Cardiac septum (tissue), 1 donor: ENCODE results near the gene ZNF697. TPM values are rescaled to one million over a fixed set of nuclear protein-coding genes. Genes with fewer than 3 reads are reported as not detected.
"Not testable (repeated sequence)": the region's sequence is repeated elsewhere in the genome, so short reads cannot be mapped to it uniquely, and the experiment has no call there.

Experiments used
- DNase-seq: peaks from one replicate; pipeline ENCODE4 v3.0.0-alpha.2; 2020; ENCODE audit warnings: low spot score
- intact Hi-C: fragments of 100-400 bp; cut with DNase I; formaldehyde crosslinking; loops from one replicate; pipeline ENCODE4 v1.14.0; 2022
- total RNA-seq: library from RNA; stranded (reverse); fragmentation: NEBNext Ultra II Directional; extraction: Animal tissue kit (Norgen Biotek cat#: 25700); gene quantifications from one replicate; pipeline ENCODE4 v1.2.1, GENCODE V29; 2021
- donor health status: DM: no; HTN: no; CAD: no.

ZNF697 gene
- total RNA-seq, 1 donor from 2014 or later, result 15.1 TPM

- intact Hi-C loops, result no loop called here
- DNase-seq, result no peak
Measured at GRCh38 chr1:119635811-119636390, 12.2 kb downstream of the ZNF697 start.

DNA sequence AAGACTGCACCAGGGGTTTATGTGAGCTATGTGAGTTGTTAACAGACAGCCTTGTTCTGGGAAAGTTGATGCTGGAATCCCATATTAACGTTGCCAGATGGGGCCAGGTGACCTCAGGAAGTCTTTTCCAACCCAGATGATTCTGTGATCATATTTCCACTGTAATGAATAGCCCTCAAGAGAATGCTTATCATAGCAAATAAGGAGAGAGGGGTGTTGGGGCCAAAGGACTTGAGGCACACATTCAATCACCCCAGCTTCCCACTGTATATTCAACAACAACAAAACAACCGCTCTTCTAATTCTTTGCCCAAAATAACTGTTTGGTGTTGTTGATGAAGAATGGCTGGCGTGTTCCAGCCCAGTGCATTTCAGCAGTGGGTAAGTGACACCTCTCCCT, 14.1 kb downstream of the ZNF697 start:
- DNase-seq, result no peak
- intact Hi-C loops, result no loop called here

- no peak for DNase-seq
- intact Hi-C loops, result no loop called here
Measured at GRCh38 chr1:119633575-119633974, 14.5 kb downstream of the ZNF697 start.

- intact Hi-C loops, result no loop called here
- no peak for DNase-seq
Measured at GRCh38 chr1:119632841-119633240, 15.2 kb downstream of the ZNF697 start.

GRCh38 chr1:119632103-119632490, 16.0 kb downstream of the ZNF697 start:
- intact Hi-C loops, result no loop called here
- DNase-seq, result peak; percentile 79

- peak; percentile 90 for DNase-seq
- intact Hi-C loops, result loop anchor here (1.0 kb wide), 1 partner anchor 17 kb away; the partner anchor contains the start of gene ZNF697
Measured at GRCh38 chr1:119631433-119632102, 16.5 kb downstream of the ZNF697 start.

- DNase-seq, result no peak
Measured at GRCh38 chr1:119631086-119631432, 17.0 kb downstream of the ZNF697 start.

GRCh38 chr1:119626841-119627240, 21.2 kb downstream of the ZNF697 start:
- DNase-seq, result no peak
- intact Hi-C loops, result no loop called here

More at GRCh38 chr1:119631086-119631432, 17.0 kb downstream of the ZNF697 start:
- intact Hi-C loops, result loop anchor here (1.0 kb wide), 1 partner anchor 17 kb away; the partner anchor contains the start of gene ZNF697

- intact Hi-C loops, result no loop called here
- no peak for DNase-seq
Measured at GRCh38 chr1:119626011-119626545, 22.0 kb downstream of the ZNF697 start.

DNA sequence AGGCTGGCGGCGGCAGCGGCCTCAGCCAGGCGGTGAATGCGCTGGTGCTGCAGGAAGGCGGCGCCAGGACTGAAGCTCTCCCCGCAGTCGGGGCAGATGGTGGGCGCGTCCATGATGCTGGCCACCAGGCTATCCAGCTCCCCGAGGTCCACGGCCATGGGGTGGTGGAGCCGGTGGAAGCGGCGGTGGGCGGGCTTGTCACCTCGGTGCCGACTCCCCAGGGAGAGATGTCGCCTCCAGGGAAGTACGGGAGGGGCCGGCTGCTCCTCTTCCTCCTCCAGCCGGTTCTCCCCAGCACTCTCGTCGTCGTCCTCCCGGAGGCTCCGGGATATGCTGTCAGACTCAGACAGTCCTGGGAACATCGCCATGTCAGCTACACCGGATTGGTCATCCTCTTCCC, 24.4 kb downstream of the ZNF697 start:
- DNase-seq, result no peak
- intact Hi-C loops, result no loop called here

DNA sequence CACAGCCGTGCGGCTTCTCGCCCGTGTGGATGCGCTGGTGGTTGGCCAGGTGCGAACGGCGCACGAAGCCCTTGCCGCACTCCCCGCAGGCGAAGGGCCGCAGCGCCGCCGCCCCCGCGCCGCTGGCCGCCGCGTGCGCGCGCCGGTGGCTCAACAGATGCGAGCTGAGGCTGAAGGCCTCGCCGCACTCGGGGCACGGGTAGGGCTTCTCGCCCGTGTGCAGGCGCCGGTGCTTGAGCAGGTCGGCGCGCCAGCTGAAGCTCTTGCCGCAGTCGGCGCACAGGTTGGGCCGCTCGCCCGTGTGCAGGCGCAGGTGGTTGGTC, 24.9 kb downstream of the ZNF697 start:
- DNase-seq, result no peak
- intact Hi-C loops, result no loop called here

GRCh38 chr1:119622311-119623192, 25.5 kb downstream of the ZNF697 start:
- DNase-seq, result no peak
- intact Hi-C loops, result no loop called here

GRCh38 chr1:119621705-119622104, 26.4 kb downstream of the ZNF697 start:
- intact Hi-C loops, result no loop called here
- no peak for DNase-seq

- no peak for DNase-seq
Measured at GRCh38 chr1:119617751-119618691, 30.0 kb downstream of the ZNF697 start.

DNA sequence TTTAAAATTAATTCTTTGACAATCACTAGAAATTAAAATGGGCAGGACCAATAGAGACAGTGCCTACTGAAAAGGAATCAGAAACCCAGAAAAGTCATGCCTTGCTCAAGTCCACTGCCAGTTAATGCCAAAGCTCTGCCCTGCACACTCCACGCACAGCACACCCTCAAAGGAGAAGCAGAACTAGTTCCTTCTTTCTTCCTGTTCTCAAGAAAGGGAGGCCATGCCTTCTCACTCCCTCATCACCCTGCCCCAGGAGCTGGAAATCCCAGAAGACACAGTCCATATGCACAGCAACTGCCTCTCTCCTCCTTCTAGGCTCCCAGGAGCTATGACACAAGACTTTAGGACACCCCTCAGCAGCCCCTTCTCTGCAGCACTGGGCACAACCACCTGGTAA, 31.3 kb downstream of the ZNF697 start:
- DNase-seq, intact Hi-C loops: not testable (repeated sequence)

More at GRCh38 chr1:119617751-119618691, 30.0 kb downstream of the ZNF697 start:
- intact Hi-C loops, result no loop called here

GRCh38 chr1:119615100-119615499, 33.0 kb downstream of the ZNF697 start:
- DNase-seq, intact Hi-C loops: not testable (repeated sequence)

DNA sequence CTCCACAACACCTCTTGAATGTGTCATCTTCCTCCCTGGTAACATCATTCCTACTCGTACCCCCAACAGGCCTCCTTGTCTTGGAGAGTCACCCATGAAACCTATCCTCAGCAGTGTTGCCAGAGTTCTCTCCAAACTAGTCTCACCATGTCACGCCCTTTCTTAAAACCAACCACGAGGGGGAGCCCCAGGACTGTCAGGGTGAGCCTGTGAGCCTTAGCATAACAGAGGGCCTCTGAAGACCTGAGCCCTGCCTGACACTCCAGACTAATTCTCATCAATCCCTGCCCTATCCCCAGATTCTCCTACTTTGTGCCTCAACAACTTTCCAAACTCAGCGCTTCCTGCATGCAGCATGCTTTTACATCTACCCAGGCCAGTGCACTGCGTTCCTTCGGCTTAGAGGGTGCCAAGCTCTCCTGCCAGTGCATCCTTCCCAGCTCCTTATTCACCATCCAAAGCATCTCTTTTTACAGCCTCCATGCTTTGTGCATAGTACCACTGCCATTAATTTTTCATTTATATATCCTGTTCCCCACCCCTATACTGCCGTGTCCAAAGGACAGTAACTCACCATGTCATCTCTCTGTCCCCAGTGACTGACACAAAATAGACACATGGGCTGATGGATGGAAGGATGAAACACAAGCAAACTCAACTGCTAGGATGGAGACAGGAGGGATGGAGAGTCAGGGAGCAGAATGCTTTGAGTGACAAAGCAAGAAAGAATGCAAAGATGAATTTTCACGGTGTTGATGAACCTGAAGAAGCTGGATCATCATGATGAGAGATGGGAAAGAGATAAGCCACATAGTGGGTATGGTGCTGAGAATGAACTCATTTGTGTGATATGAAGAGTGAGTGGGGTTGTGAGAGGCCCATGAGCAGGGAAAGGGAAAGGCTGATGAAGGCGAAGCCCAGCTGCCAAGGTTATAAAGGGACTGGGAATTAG, 34.0 kb downstream of the ZNF697 start:
- DNase-seq, result peak; percentile 88
- intact Hi-C loops, result loop anchor here (1.0 to 5.0 kb wide), 4 partner anchors 33 to 128 kb away; partner anchors contain the start of gene ZNF697

DNA sequence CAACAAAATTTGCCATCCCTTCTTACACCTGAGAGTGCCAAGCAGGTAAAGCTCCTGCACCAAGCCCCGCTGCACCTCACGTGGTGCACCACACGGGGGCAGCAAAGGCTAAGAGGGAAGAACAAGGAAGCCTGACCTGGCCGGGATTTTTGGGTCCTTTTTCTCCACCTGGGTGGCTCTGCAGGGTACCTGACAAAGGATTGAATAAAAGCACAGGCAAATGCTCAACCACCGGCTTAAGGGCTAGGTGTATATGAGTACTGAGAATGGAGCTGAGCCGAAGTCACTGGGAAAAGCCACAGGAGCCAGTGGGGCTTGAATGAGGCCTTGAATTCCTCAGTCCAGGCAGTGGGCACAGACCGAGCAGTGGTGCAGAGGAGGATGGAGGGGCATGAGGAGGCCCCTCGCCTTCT, 36.4 kb downstream of the ZNF697 start:
- peak; percentile 86 for DNase-seq
- intact Hi-C loops, result loop anchor here (2.0 to 5.0 kb wide), 3 partner anchors 29 to 131 kb away; partner anchors contain the start of gene ZNF697
